CD8-positive, alpha-beta memory T cell (primary cell): ENCODE measurements around the gene IL5. TPM values are rescaled to one million over a fixed set of nuclear protein-coding genes. Genes with fewer than 3 reads are reported as not detected.
A peak's percentile ranks its signal among the peaks of the same experiment; 100 is the strongest.
"Not testable (repeated sequence)": the region's sequence is repeated elsewhere in the genome, so short reads cannot be mapped to it uniquely, and the experiment has no call there.

Experiments
- CTCF ChIA-PET: fragments of 350-600 bp; sonication (Branson Sonifier 250); formaldehyde crosslinking; loops from one replicate; lab custom pipeline; 2021; ENCODE audit warnings: antibody characterized with exemption; lab: Charles Lee
- POLR2A ChIA-PET: fragments of 350-600 bp; sonication (Branson Sonifier 250); formaldehyde crosslinking; loops from one replicate; lab custom pipeline; 2021; ENCODE audit warnings: antibody characterized with exemption; lab: Charles Lee
- DNase-seq, 5 donors: peaks; one replicate each; pipeline versions ENCODE4 v3.0.0 to v3.0.0-alpha.2; 2020 to 2022; ENCODE audit warnings: mixed read lengths in 1 of 5
- H3K27ac ChIP-seq: one replicate; pipeline ENCODE4 v1.7.0; 2013; ENCODE audit warnings: low read depth, mild to moderate bottlenecking, low read length, moderate library complexity
- H3K27me3 ChIP-seq: 2 replicates; pipeline ENCODE4 v1.7.0; 2013; ENCODE audit warnings: low read length, mild to moderate bottlenecking; ENCODE audit not compliant: insufficient read depth, poor library complexity, severe bottlenecking
- H3K36me3 ChIP-seq: 2 replicates; pipeline ENCODE4 v1.7.0; 2013; ENCODE audit warnings: mild to moderate bottlenecking, low read length, moderate library complexity; ENCODE audit not compliant: insufficient read depth
- H3K4me1 ChIP-seq: 2 replicates; pipeline ENCODE4 v1.7.0; 2013; ENCODE audit warnings: mild to moderate bottlenecking, low read length, moderate library complexity; ENCODE audit not compliant: insufficient read depth
- H3K4me3 ChIP-seq: 2 replicates; pipeline ENCODE4 v1.7.0; 2013; ENCODE audit warnings: mild to moderate bottlenecking, low read length
- H3K9me3 ChIP-seq: 2 replicates; pipeline ENCODE4 v1.7.0; 2013; ENCODE audit warnings: mild to moderate bottlenecking, low read length
- H3K27ac Mint-ChIP-seq, 8 donors: one replicate each; pipeline ENCODE4 v1.8.0; 2020 to 2021; ENCODE audit warnings: mixed read lengths in 8 of 8, mild to moderate bottlenecking in 6 of 8, inconsistent platforms in 3 of 8, moderate library complexity in 3 of 8
- H3K27me3 Mint-ChIP-seq, 2 donors: one replicate each; pipeline ENCODE4 v1.8.0; 2020 to 2021; ENCODE audit warnings: mixed read lengths in 2 of 2, mild to moderate bottlenecking in 1 of 2, moderate library complexity in 1 of 2
- H3K36me3 Mint-ChIP-seq, 3 donors: one replicate each; pipeline ENCODE4 v1.8.0; 2020 to 2021; ENCODE audit warnings: mixed read lengths in 3 of 3, inconsistent platforms in 1 of 3, mild to moderate bottlenecking in 1 of 3
- H3K4me1 Mint-ChIP-seq, 3 donors: one replicate each; pipeline ENCODE4 v1.8.0; 2020 to 2021; ENCODE audit warnings: mixed read lengths in 3 of 3, inconsistent platforms in 1 of 3, mild to moderate bottlenecking in 1 of 3
- H3K4me3 Mint-ChIP-seq, 7 donors: one replicate each; pipeline ENCODE4 v1.8.0; 2020 to 2021; ENCODE audit warnings: mixed read lengths in 7 of 7, mild to moderate bottlenecking in 6 of 7, moderate library complexity in 4 of 7, inconsistent platforms in 2 of 7
- H3K9me3 Mint-ChIP-seq, 5 donors: one replicate each; pipeline ENCODE4 v1.8.0; 2020 to 2022; ENCODE audit warnings: mixed read lengths in 5 of 5, mild to moderate bottlenecking in 3 of 5, moderate library complexity in 2 of 5, inconsistent platforms in 1 of 5
- polyA plus RNA-seq: library from polyadenylated mRNA; unstranded; fragments of 300-500 nt; fragmentation: Illumina TruSeq; gene quantifications from one replicate; pipeline ENCODE4 v1.2.3, GENCODE V29; 2021
- total RNA-seq, 2 experiments: library from RNA; stranded (reverse); gene quantifications; one replicate each; pipeline ENCODE4 v1.2.3, GENCODE V29; 2021

The IL5 gene
- total and polyA plus RNA-seq, 3 experiments from 2014 or later, result 83.0 to 84.3 TPM; not detected in 1

- Mint-ChIP-seq H3K27ac (no peak overlapping the region), H3K36me3 (peaks cover 0 to 2% (median 0%) of the 10 kb centered on the region in 3 donors), H3K4me1 (peaks cover 4 to 19% (median 10%) of the 10 kb centered on the region in 3 donors), H3K9me3 (no peaks in the 10 kb centered on the region), H3K4me3 (no peak overlapping the region), H3K27me3 (peaks cover 2 to 18% of the 10 kb centered on the region in 2 donors)
- Histone ChIP-seq H3K27ac (no peak overlapping the region), H3K27me3 (no peaks in the 10 kb centered on the region), H3K9me3 (no peaks in the 10 kb centered on the region), H3K36me3 (no peaks in the 10 kb centered on the region), H3K4me3 (no peak overlapping the region), H3K4me1 (peaks cover 6% of the 10 kb centered on the region)
- POLR2A ChIA-PET, result no interaction called here
- CTCF ChIA-PET, result interaction anchor here (1.2 to 3.2 kb wide), 4 partner anchors 9 to 286 kb away, joined by 3 to 12 read pairs (median 6); partner anchors contain the start of gene SOWAHA
- DNase-seq, result no peak
Observed at GRCh38 chr5:132528021-132528420, 15.3 kb downstream of the IL5 start.

- peaks cover 2 to 11% of the 10 kb centered on the region in 2 donors for H3K27me3 Mint-ChIP-seq
- Histone ChIP-seq H3K27ac (no peak overlapping the region), H3K36me3 (no peaks in the 10 kb centered on the region), H3K27me3 (no peaks in the 10 kb centered on the region), H3K4me1 (peaks cover 6% of the 10 kb centered on the region), H3K4me3 (no peak overlapping the region), H3K9me3 (no peaks in the 10 kb centered on the region)
- H3K4me1 Mint-ChIP-seq, result peaks cover 4 to 19% (median 10%) of the 10 kb centered on the region in 3 donors
- H3K36me3 Mint-ChIP-seq, result peaks cover 0 to 2% (median 0%) of the 10 kb centered on the region in 3 donors
- no peak for DNase-seq
- ChIA-PET CTCF (interaction anchor here (0.6 to 3.2 kb wide), 18 partner anchors 10 to 310 kb away, joined by 3 to 22 read pairs (median 3); partner anchors contain the start of genes RAD50, SHROOM1, SLC22A5 and SOWAHA), POLR2A (no interaction called here)
- no peak overlapping the region for H3K4me3 Mint-ChIP-seq
- H3K9me3 Mint-ChIP-seq, result no peaks in the 10 kb centered on the region
- no peak overlapping the region for H3K27ac Mint-ChIP-seq
Observed at GRCh38 chr5:132526974-132527564, 16.3 kb downstream of the IL5 start.

DNA sequence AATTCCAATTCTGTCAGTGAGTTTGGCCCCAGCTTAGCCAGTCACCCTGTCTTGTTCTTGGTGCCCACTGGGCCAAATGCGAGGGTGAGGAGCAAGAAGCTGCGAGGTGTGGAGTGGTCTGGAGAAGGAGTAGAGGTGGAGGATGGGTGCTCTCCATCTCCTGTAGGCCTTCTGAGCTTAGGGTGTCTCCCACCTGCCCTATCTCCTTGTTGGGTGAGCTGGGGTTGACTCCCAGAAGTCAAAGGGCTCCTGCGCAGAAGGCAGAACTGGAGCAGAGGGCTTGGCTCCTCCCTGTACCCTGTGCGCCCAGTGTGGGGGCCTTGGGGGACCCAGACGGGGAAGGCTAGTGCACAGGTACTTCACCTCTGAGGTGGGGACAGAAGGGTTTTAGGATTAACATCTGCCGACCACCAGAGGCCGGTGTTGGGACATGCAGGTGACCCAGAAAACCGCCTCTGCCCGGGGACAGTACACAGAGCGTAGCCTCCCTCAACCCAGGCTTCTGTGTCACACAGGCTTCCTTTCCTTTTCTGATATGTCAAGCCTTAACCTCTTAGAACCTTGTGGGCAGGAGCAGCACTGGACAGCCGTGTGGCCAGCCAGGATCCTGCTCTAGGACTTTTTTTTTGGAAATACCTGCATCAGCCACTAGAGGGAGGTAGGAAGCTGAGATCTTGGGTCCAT lies 16.9 kb downstream of the IL5 start:
- Histone ChIP-seq H3K9me3 (no peaks in the 10 kb centered on the region), H3K27me3 (no peaks in the 10 kb centered on the region), H3K4me3 (no peak overlapping the region), H3K4me1 (peaks cover 6% of the 10 kb centered on the region), H3K27ac (no peak overlapping the region), H3K36me3 (no peaks in the 10 kb centered on the region)
- no peak overlapping the region for H3K27ac Mint-ChIP-seq
- no peaks in the 10 kb centered on the region for H3K9me3 Mint-ChIP-seq
- DNase-seq, result peak in 4 of 5 donors; percentile 5 to 50 (median 44)
- POLR2A ChIA-PET, result no interaction called here
- peaks cover 4 to 19% (median 10%) of the 10 kb centered on the region in 3 donors for H3K4me1 Mint-ChIP-seq
- peaks cover 0 to 2% (median 0%) of the 10 kb centered on the region in 3 donors for H3K36me3 Mint-ChIP-seq
- peaks cover 2 to 5% of the 10 kb centered on the region in 2 donors for H3K27me3 Mint-ChIP-seq
- H3K4me3 Mint-ChIP-seq, result peak overlapping the region in 2 of 7 donors; percentile 25 to 71
- CTCF ChIA-PET, result interaction anchor here (0.6 to 3.2 kb wide), 19 partner anchors 11 to 309 kb away, joined by 3 to 22 read pairs (median 3); partner anchors contain the start of genes RAD50, SHROOM1, SLC22A5 and SOWAHA

- no peak for DNase-seq
- CTCF ChIA-PET, result interaction anchor here (1.2 to 2.4 kb wide), 3 partner anchors 276 to 304 kb away, joined by 4 to 22 read pairs (median 12); partner anchors contain the start of gene SHROOM1
- Mint-ChIP-seq H3K9me3 (peaks cover 0 to 3% (median 0%) of the 10 kb centered on the region in 5 donors), H3K27ac (peak overlapping the region in 1 of 8 donors; percentile 70), H3K27me3 (peaks cover 0 to 2% of the 10 kb centered on the region in 2 donors), H3K4me1 (peaks cover 4 to 22% (median 14%) of the 10 kb centered on the region in 3 donors), H3K36me3 (peaks cover 0 to 2% (median 0%) of the 10 kb centered on the region in 3 donors), H3K4me3 (no peak overlapping the region)
- Histone ChIP-seq H3K36me3 (no peaks in the 10 kb centered on the region), H3K27me3 (no peaks in the 10 kb centered on the region), H3K27ac (no peak overlapping the region), H3K4me1 (peaks cover 6% of the 10 kb centered on the region), H3K9me3 (no peaks in the 10 kb centered on the region), H3K4me3 (no peak overlapping the region)
- POLR2A ChIA-PET, result no interaction called here
Observed at GRCh38 chr5:132525299-132525724, 18.0 kb downstream of the IL5 start.

DNA sequence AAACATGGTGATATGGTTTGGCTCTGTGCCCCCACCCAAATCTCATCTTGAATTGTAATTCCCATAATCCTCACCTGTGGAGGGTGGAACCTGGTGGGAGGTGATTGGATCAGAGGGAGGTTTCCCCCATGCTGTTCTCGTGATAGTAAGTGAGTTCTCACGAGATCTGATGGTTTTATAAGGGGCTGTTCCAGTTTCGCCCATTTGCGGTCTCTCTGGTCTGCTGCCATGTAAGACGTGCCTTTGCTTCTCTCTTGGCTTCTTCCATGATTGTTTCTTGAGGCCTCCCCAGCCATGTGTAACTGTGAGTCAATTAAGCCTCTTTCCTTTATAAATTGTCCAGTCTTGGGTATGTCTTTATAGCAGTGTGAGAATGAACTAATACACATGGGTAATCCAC lies 18.4 kb downstream of the IL5 start:
- H3K27ac Mint-ChIP-seq, POLR2A ChIA-PET, H3K27ac ChIP-seq, H3K27me3 Mint-ChIP-seq, H3K27me3 ChIP-seq, H3K4me3 ChIP-seq, H3K9me3 ChIP-seq, H3K9me3 Mint-ChIP-seq, DNase-seq, H3K36me3 ChIP-seq, H3K36me3 Mint-ChIP-seq, H3K4me1 ChIP-seq, H3K4me3 Mint-ChIP-seq: not testable (repeated sequence)
- peaks cover 4 to 22% (median 14%) of the 10 kb centered on the region in 3 donors for H3K4me1 Mint-ChIP-seq
- CTCF ChIA-PET, result interaction anchor here (2.4 kb wide), 1 partner anchor 295 kb away, joined by 22 read pairs; no protein-coding TSS in a partner anchor

GRCh38 chr5:132522067-132522466 lies 21.3 kb downstream of the IL5 start:
- H3K27ac ChIP-seq, H3K4me1 ChIP-seq, H3K36me3 Mint-ChIP-seq, H3K4me3 ChIP-seq, H3K27ac Mint-ChIP-seq, POLR2A ChIA-PET, H3K9me3 ChIP-seq, H3K36me3 ChIP-seq, H3K9me3 Mint-ChIP-seq, DNase-seq, H3K27me3 ChIP-seq, H3K4me3 Mint-ChIP-seq, H3K27me3 Mint-ChIP-seq: not testable (repeated sequence)
- CTCF ChIA-PET, result interaction anchor here (1.1 kb wide), 1 partner anchor 298 kb away, joined by 5 read pairs; no protein-coding TSS in a partner anchor
- H3K4me1 Mint-ChIP-seq, result peaks cover 0 to 12% (median 7%) of the 10 kb centered on the region in 3 donors

- CTCF ChIA-PET, H3K27ac ChIP-seq, H3K36me3 Mint-ChIP-seq, H3K4me1 Mint-ChIP-seq, H3K9me3 Mint-ChIP-seq, POLR2A ChIA-PET, H3K27me3 ChIP-seq, DNase-seq, H3K4me3 ChIP-seq, H3K4me3 Mint-ChIP-seq, H3K4me1 ChIP-seq, H3K9me3 ChIP-seq, H3K36me3 ChIP-seq: not testable (repeated sequence)
- peak overlapping the region in 1 of 8 donors; percentile 56 for H3K27ac Mint-ChIP-seq
- H3K27me3 Mint-ChIP-seq, result peaks cover 7 to 16% of the 10 kb centered on the region in 2 donors
Observed at GRCh38 chr5:132513618-132514336, 29.5 kb downstream of the IL5 start.
